Activated CD8-positive, alpha-beta memory T cell treated with anti-CD3 and anti-CD28 coated beads for 1 hour (primary cell): ENCODE results near the gene UCHL5.

Source experiments
- DNase-seq, 2 donors: peaks; one replicate each; pipeline ENCODE4 v3.0.0-alpha.2; 2020; ENCODE audit warnings: low read depth in 1 of 2; ENCODE audit errors: extremely low read depth in 1 of 2

The UCHL5 gene

GRCh38 chr1:192969091-192969490 is 90.1 kb downstream of the UCHL5 start:
- DNase-seq: no peak

DNA sequence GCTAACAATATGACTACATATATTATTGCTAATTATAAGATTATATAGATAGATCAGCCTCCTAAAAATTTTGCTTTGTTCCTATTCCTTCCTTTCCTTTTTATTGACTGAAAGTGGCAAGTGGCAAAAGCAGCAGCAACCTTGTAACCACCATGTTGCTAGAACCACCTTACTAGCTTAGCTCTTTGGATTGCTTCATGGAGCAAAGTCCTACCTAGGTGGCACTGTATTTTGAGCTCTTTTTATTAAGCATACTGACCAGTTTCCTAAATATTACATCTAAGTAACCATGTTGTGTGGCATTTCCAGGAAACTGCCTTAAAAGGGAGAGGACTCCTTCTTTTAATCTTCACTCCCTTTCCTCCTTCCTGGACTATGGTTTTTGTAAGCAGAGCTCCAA is 90.8 kb downstream of the UCHL5 start:
- DNase-seq: no peak

- no peak for DNase-seq
Measured at GRCh38 chr1:192967901-192968300, 91.3 kb downstream of the UCHL5 start.

- no peak for DNase-seq
Measured at GRCh38 chr1:192967211-192967877, 91.8 kb downstream of the UCHL5 start.

GRCh38 chr1:192966073-192966472 is 93.1 kb downstream of the UCHL5 start:
- no peak for DNase-seq

DNA sequence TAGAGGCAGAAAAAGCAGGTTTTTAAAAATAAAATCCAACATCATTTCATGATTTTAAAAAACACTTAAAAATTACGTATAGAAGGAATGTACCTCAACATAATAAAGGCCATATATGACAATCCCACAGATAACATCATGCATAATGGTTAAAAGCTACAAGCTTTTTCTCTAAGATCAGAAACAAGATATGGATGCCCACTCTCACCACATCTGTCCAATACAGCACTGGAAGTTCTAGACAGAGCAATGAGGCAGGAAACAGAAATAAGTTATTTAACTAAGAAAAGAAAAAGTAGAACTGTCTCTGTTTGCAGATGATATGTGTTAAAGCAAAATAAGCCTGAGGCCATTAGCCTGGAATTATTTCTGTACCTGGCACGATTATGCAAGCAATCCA is 96.3 kb downstream of the UCHL5 start:
- DNase-seq: no peak
